Fibroblast of the aortic adventitia (primary cell): Measurements from ENCODE around the gene MYH7B. TPM values are rescaled to one million over a fixed set of nuclear protein-coding genes. Genes with fewer than 3 reads are reported as not detected.

Source experiments
- DNase-seq: peaks from one replicate; pipeline ENCODE4 v3.0.0-alpha.2; 2010; ENCODE audit warnings: low read depth
- H3K4me3 ChIP-seq: 2 replicates; pipeline ENCODE4 v1.5.1; 2011; ENCODE audit warnings: low read depth, mild to moderate bottlenecking, control low read depth, low read length, moderate library complexity
- CTCF ChIP-seq: IDR thresholded peaks from 2 replicates; pipeline ENCODE4 v1.5.1; 2011; ENCODE audit warnings: mild to moderate bottlenecking, low read length, control low read depth, inconsistent platforms; ENCODE audit not compliant: insufficient read depth
- total RNA-seq: library from RNA; depleted of rRNA; stranded (reverse); fragments of >200 nt; gene quantifications from 2 replicates; pipeline ENCODE4 v1.2.3, GENCODE V29; 2012; ENCODE audit warnings: low replicate concordance

The MYH7B gene
- total RNA-seq, 1 donor: not detected

DNA sequence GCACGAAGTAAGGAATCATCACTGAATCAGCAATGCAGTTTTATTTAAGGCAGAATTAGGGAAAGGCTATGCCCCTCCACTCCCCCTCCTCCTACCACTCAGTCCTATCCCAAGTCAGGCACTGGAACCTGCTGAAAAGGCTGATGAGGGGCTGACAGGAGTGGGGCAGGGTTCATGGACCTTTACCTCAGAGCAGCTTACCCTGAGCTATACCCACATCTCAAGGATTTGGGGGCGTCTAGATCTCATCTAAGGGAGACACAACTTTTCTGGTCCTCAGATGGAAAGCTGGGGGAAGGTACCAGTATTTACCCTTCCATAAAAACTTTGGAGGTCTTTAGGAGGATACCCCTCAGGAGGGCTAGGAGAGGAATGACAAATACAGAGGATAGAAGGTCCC lies 27.3 kb upstream of the MYH7B start:
- TF ChIP-seq CTCF: no peak
- no peak for DNase-seq

GRCh38 chr20:34931771-34932170 lies 23.9 kb upstream of the MYH7B start:
- H3K4me3 ChIP-seq: no peak overlapping the region
- no peak for TF ChIP-seq CTCF
- DNase-seq: no peak

More for the DNA sequence above, 27.3 kb upstream of the MYH7B start:
- H3K4me3 ChIP-seq: no peak overlapping the region

GRCh38 chr20:34938466-34939163 lies 17.1 kb upstream of the MYH7B start:
- no peak for DNase-seq
- no peak for TF ChIP-seq CTCF
- no peak overlapping the region for H3K4me3 ChIP-seq

- H3K4me3 ChIP-seq: no peak overlapping the region
- DNase-seq: no peak
- TF ChIP-seq CTCF: no peak
Measured at GRCh38 chr20:34940081-34940481, 15.6 kb upstream of the MYH7B start.

DNA sequence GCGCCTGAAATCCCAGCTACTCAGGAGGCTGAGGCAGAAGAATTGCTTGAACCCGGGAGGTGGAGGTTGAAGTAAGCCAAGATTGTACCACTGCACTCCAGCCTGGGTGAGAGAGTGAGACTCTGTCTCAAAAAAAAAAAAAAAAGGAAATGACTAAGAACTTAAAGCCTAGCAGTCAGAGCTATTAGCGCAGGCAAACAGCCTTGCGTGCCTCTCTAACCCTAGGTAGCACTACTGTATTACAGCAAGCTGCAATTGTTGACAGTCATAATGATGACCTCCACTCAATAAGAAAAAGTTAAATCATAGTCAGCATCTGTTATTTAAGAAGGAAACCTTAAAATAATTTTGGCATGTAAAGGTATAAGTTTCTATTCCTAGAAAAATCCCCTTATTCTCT lies 14.4 kb upstream of the MYH7B start:
- TF ChIP-seq CTCF: no peak

GRCh38 chr20:34942301-34942700 lies 13.4 kb upstream of the MYH7B start:
- H3K4me3 ChIP-seq: no peak overlapping the region
- no peak for DNase-seq
- no peak for TF ChIP-seq CTCF

More for the DNA sequence above, 14.4 kb upstream of the MYH7B start:
- H3K4me3 ChIP-seq: no peak overlapping the region
- DNase-seq: no peak

DNA sequence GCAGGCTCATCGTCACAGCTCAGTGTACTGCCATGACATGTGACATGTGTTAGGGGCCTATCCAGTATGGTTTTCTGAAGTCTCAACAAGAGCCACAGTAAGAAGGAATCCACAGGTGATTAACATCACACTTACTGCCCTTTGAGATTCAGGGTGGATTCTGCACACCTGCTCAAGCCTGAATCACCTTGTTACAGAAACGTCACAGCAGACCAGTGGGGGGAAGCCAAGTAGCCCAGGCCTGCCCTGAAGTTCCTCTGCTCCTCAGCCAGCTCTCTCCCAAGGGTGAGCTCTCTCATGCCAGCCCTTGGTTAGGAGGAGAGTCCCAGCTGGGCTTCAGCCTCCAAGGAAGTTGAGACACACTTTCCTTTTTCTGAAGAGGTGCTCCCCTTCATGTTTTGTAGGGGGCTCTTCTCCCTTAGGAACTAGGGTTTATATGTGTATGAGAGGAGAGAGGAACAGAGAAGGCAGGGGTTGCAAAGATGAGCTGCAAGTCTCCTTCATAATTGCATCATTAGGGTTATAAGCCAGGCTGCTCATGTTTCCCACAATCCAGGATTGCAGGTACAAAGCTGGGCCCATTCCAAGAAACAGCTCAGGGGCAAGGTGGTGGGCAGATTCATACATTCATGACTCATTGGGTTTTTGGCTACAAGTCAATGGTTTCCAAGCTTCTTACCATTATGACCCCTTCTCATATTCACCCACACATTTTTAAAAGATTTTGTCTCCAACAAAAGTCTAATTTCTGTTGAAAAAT lies 11.7 kb upstream of the MYH7B start:
- no peak for TF ChIP-seq CTCF
- DNase-seq: no peak
- no peak overlapping the region for H3K4me3 ChIP-seq
